Thyroid gland (tissue), 4 donors: ENCODE data around the gene PPP2R5B. TPM values are rescaled to one million over a fixed set of nuclear protein-coding genes. Genes with fewer than 3 reads are reported as not detected.

ENCODE experiments used
- DNase-seq, 2 donors: peaks; one replicate each; pipeline ENCODE4 v3.0.0-alpha.2; 2019
- H3K27ac ChIP-seq, 3 donors: fragments of 200-600 bp; sonication (generic); 1 replicate in 2 of 3; 2 replicates in 1 of 3; pipeline ENCODE4 v1.5.1; 2016 to 2019; ENCODE audit warnings: mild to moderate bottlenecking in 1 of 3, moderate library complexity in 1 of 3
- H3K27me3 ChIP-seq: fragments of 200-600 bp; sonication (generic); one replicate; pipeline ENCODE4 v1.5.1; 2019
- H3K36me3 ChIP-seq, 2 donors: fragments of 200-600 bp; sonication (generic); one replicate each; pipeline ENCODE4 v1.5.1; 2016 to 2019
- H3K4me1 ChIP-seq, 2 donors: fragments of 200-600 bp; sonication (generic); one replicate each; pipeline ENCODE4 v1.5.1; 2017 to 2019
- H3K4me3 ChIP-seq, 3 donors: fragments of 200-600 bp; sonication (generic); replicated peaks in 1 of 3; 1 replicate in 2 of 3; 2 replicates in 1 of 3; pipeline ENCODE4 v1.5.1; 2016; ENCODE audit warnings: mild to moderate bottlenecking in 1 of 3
- H3K9me3 ChIP-seq: fragments of 200-600 bp; sonication (generic); one replicate; pipeline ENCODE4 v1.5.1; 2017
- POLR2A ChIP-seq, 2 donors: fragments of 450-650 bp; IDR thresholded peaks; one replicate each; pipeline ENCODE4 v1.6.1; 2017; ENCODE audit warnings: antibody characterized with exemption in 2 of 2, mild to moderate bottlenecking in 2 of 2, moderate library complexity in 1 of 2
- WGBS, 2 donors: methylation state at CpG; one replicate each; pipeline ENCODE4 v1.1.5; 2017; 5-methylcytosine and 5-hydroxymethylcytosine counted together
- intact Hi-C: fragments of 100-400 bp; cut with DNase I; formaldehyde crosslinking; loops from one replicate; pipeline ENCODE4 v1.15.1; 2023
- total RNA-seq, 4 donors: library from RNA; depleted of rRNA; stranded (reverse); fragments of >200 nt; gene quantifications; one replicate each; pipeline ENCODE4 v1.2.3, GENCODE V29; 2016
- TF ChIP-seq, protein P1 (sequence below), 6 experiments: fragments of 200-600 bp in 3 of 6; fragments of 450-650 bp in 3 of 6; sonication (generic) in 3 of 6; IDR thresholded peaks; one replicate each; pipeline ENCODE4 v1.5.1; 2016 to 2019; ENCODE audit warnings: antibody characterized with exemption in 6 of 6, mild to moderate bottlenecking in 2 of 6, inconsistent platforms in 1 of 6, moderate library complexity in 1 of 6

PPP2R5B gene
- total RNA-seq, 4 donors from 2014 or later, result 14.8 to 30.1 (median 21.7) TPM

DNA sequence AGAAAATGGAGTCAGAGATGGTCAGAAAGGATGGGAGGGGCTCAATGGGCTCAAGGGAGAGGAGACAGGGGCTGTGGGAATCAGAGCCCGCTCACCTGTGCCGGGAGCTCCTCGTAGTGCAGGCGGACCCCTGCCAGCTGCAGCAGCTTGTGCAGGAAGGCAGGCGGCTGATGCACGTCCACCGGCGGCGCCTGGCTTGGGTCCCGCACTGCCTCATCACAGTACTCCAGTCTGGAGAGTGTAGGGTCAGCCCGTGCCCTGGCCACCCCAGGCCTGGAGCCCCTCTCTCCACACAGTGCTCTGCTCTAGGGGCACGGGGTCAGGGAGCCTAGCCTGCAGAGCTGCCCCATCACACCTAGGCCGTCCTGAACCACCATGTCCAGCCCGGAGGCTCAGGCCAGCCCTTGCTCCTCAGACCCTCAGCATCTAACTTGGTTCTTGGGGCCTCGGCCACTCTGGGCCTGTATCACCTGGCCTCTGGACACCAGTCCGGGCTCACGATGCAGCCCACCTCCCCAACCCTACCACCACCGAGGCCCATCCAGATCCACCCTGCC is 11.2 kb upstream of the PPP2R5B start:
- no peak for DNase-seq
- intact Hi-C loops, result loop anchor here (5.0 to 10.0 kb wide), 2 partner anchors 104 to 202 kb away; partner anchors contain the start of genes TM7SF2 and ZNHIT2
- Histone ChIP-seq H3K27ac (no peak overlapping the region), H3K27me3 (no peaks in the 10 kb centered on the region), H3K4me3 (no peak overlapping the region), H3K4me1 (peaks cover 12 to 16% of the 10 kb centered on the region in 2 donors), H3K36me3 (peaks cover 50 to 59% of the 10 kb centered on the region in 2 donors), H3K9me3 (no peaks in the 10 kb centered on the region)
- no peak for TF ChIP-seq POLR2A (IDR thresholded peaks at IDR 0.05)
- TF ChIP-seq, protein P1, sequence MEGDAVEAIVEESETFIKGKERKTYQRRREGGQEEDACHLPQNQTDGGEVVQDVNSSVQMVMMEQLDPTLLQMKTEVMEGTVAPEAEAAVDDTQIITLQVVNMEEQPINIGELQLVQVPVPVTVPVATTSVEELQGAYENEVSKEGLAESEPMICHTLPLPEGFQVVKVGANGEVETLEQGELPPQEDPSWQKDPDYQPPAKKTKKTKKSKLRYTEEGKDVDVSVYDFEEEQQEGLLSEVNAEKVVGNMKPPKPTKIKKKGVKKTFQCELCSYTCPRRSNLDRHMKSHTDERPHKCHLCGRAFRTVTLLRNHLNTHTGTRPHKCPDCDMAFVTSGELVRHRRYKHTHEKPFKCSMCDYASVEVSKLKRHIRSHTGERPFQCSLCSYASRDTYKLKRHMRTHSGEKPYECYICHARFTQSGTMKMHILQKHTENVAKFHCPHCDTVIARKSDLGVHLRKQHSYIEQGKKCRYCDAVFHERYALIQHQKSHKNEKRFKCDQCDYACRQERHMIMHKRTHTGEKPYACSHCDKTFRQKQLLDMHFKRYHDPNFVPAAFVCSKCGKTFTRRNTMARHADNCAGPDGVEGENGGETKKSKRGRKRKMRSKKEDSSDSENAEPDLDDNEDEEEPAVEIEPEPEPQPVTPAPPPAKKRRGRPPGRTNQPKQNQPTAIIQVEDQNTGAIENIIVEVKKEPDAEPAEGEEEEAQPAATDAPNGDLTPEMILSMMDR (IDR thresholded peaks at IDR 0.05), result no peak
- 90 to 93% methylated on average over 15 to 17 of the region's 18 CpGs for WGBS, 2 donors

DNA sequence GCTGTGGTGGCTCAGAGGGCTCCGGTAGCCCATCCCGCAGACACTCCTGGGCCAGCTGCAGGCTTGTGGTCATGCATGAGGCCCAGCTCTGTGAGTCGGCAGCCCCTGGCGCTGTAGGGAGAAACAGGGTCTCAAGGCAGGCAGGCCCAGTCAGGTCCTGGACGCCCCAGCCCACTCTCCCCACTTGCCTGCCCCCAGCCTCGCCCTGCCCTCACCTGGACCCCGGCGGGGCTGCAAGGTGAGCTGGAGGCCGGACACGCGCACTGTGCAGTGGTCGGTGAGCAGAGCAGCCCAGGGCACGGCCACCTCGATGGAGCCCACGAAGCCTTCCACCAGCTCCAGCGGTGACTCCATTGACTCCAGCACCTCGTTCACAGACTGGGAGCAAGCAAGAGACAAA is 10.4 kb upstream of the PPP2R5B start:
- TF ChIP-seq POLR2A (IDR thresholded peaks at IDR 0.05), result no peak
- TF ChIP-seq, protein P1 (IDR thresholded peaks at IDR 0.05), result no peak
- Histone ChIP-seq H3K4me3 (no peak overlapping the region), H3K9me3 (no peaks in the 10 kb centered on the region), H3K36me3 (peaks cover 45 to 51% of the 10 kb centered on the region in 2 donors), H3K27me3 (no peaks in the 10 kb centered on the region), H3K27ac (no peak overlapping the region), H3K4me1 (peaks cover 16 to 19% of the 10 kb centered on the region in 2 donors)
- WGBS, 2 donors, result 81 to 97% methylated on average over 3 to 5 of the region's 17 CpGs
- intact Hi-C loops, result loop anchor here (5.0 to 10.0 kb wide), 2 partner anchors 103 to 201 kb away; partner anchors contain the start of genes TM7SF2 and ZNHIT2
- DNase-seq, result no peak

DNA sequence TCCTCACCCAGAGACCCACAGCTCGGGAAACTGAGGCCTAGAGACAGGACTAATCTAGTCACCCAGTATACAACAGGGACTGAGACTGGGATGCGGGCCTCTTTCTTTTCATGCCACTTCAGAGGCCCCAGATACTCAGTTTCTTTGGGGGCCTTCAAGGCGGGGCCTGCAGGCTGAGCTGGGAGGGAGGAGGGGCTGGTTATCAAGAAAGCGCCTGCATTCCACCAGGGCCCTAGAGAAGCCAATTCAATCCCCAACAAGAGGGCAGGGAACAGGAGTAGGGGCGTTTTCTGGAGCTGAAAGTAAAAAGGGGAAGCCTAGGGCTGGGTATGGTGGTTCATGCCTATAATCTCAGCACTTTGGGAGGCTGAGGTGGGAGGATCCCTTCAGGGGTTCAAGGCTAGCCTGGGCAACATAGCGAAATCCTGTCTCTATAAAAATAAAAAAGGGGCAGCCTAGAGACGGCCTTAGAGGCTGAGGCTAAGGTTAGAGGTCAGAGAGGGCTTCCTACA is 9.1 kb upstream of the PPP2R5B start:
- Histone ChIP-seq H3K9me3 (no peaks in the 10 kb centered on the region), H3K4me1 (peaks cover 16 to 19% of the 10 kb centered on the region in 2 donors), H3K36me3 (peaks cover 32 to 38% of the 10 kb centered on the region in 2 donors), H3K27ac (peak overlapping the region in 1 of 3 donors; percentile 5), H3K4me3 (peak overlapping the region in 1 of 3 donors; percentile 94), H3K27me3 (no peaks in the 10 kb centered on the region)
- TF ChIP-seq, protein P1 (IDR thresholded peaks at IDR 0.05), result no peak
- no peak for TF ChIP-seq POLR2A (IDR thresholded peaks at IDR 0.05)
- intact Hi-C loops, result loop anchor here (10.0 kb wide), 1 partner anchor 199 kb away; the partner anchor contains the start of genes TM7SF2 and ZNHIT2
- WGBS, 2 donors, result 75 to 79% methylated on average over 7 of the region's 7 CpGs
- DNase-seq, result no peak

DNA sequence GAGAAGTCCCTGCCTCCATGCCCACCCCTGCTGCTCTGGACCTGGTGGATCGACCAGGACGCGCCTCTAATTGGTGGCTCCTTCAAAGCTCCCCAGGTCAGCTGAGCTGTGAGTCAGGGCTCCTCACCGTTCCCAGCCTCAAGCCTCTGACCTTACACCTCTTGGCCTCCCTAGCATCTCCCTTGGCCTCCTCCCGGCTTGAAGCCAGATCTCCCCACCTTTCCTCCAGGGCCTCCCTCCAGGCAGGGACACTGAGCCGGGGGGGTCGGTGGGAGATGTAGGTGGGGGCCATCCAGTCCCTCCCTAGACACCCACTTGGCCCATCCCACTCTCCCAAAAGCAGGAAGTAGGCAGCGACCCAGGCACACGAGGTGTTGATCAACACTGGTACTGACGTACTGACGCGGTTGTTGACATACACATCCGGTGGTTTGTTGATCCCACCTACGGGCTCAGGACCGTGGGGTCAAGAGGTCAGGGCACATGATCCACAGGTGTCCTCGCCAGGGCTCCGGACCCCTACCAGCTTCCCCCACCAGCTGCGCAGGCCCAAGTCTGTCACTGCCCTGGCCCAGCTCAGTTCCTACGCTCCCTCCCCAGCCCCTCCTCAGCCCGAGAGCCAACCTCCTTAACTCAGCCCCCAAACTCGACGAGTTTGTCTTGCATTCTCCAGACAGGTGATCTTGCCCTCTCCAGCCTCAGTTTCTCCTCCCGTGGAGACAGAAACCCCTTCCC is 8.3 kb upstream of the PPP2R5B start:
- H3K27ac ChIP-seq, result peak overlapping the region; percentile 46 to 63 (median 55)
- no peaks in the 10 kb centered on the region for H3K9me3 ChIP-seq
- peaks cover 24 to 30% of the 10 kb centered on the region in 2 donors for H3K36me3 ChIP-seq
- peak; percentile 31 to 37 for DNase-seq
- 7% methylated on average over 18 to 23 of the region's 23 CpGs for WGBS, 2 donors
- no peaks in the 10 kb centered on the region for H3K27me3 ChIP-seq
- intact Hi-C loops, result loop anchor here (10.0 kb wide), 1 partner anchor 199 kb away; the partner anchor contains the start of genes TM7SF2 and ZNHIT2
- TF ChIP-seq, protein P1 (IDR thresholded peaks at IDR 0.05), result no peak
- no peak for TF ChIP-seq POLR2A (IDR thresholded peaks at IDR 0.05)
- peak overlapping the region; percentile 88 to 95 (median 94) for H3K4me3 ChIP-seq
- H3K4me1 ChIP-seq, result peaks cover 16 to 19% of the 10 kb centered on the region in 2 donors
